HG02870 (cell line): Measurements from ENCODE around the gene CCDC74A.
"Not testable (repeated sequence)": the region's sequence is repeated elsewhere in the genome, so short reads cannot be mapped to it uniquely, and the experiment has no call there.

Experiments used
- ATAC-seq: cut with Tn5 transposase; IDR thresholded peaks from one replicate; pipeline ENCODE4 v1.9.1; 2021; ENCODE audit warnings: mild to moderate bottlenecking, moderate library complexity; ENCODE audit not compliant: unreplicated experiment

Gene CCDC74A

GRCh38 chr2:131527131-131528001 is at the start of gene CCDC74A:
CCDC74A (plus strand) TSS chr2:131527888; CDS start chr2:131527971, 83 bp downstream.
- ATAC-seq, result peak; percentile 76

GRCh38 chr2:131478074-131478849 is 49.4 kb upstream of the CCDC74A start:
- not testable (repeated sequence) for ATAC-seq

GRCh38 chr2:131478850-131479461 is 48.7 kb upstream of the CCDC74A start:
- ATAC-seq, result not testable (repeated sequence)

GRCh38 chr2:131480351-131480750 is 47.3 kb upstream of the CCDC74A start:
- not testable (repeated sequence) for ATAC-seq

GRCh38 chr2:131482506-131483155 is 45.1 kb upstream of the CCDC74A start:
- not testable (repeated sequence) for ATAC-seq

- ATAC-seq, result not testable (repeated sequence)
Measured at GRCh38 chr2:131483981-131484820, 43.5 kb upstream of the CCDC74A start.

GRCh38 chr2:131484906-131485460 is 42.7 kb upstream of the CCDC74A start:
- not testable (repeated sequence) for ATAC-seq

- ATAC-seq, result not testable (repeated sequence)
Measured at GRCh38 chr2:131486201-131486902, 41.3 kb upstream of the CCDC74A start.

GRCh38 chr2:131488306-131489205 is 39.1 kb upstream of the CCDC74A start:
- no peak for ATAC-seq

GRCh38 chr2:131490616-131491468 is 36.8 kb upstream of the CCDC74A start:
- ATAC-seq, result not testable (repeated sequence)

- peak; percentile 10 for ATAC-seq
Measured at GRCh38 chr2:131491469-131491836, 36.2 kb upstream of the CCDC74A start.

- ATAC-seq, result peak; percentile 7
Measured at GRCh38 chr2:131492015-131492417, 35.7 kb upstream of the CCDC74A start, which contains the start of gene MZT2A. MZT2A (minus strand) TSS chr2:131492397; CDS start chr2:131492376, 21 bp downstream.

- ATAC-seq, result peak; percentile 68
Measured at GRCh38 chr2:131492418-131493198, 35.1 kb upstream of the CCDC74A start.

- peak; percentile 18 for ATAC-seq
Measured at GRCh38 chr2:131493199-131493968, 34.3 kb upstream of the CCDC74A start.

GRCh38 chr2:131495506-131495905 is 32.2 kb upstream of the CCDC74A start:
- not testable (repeated sequence) for ATAC-seq
